ENCODE results near the gene SEMA3F. TPM values are rescaled to one million over a fixed set of nuclear protein-coding genes. Genes with fewer than 3 reads are reported as not detected.

Gene SEMA3F
- total RNA-seq, 2 donors from 2014 or later = 25.5 to 35.1 TPM

- Histone ChIP-seq H3K4me1 (ENCODE audit: control insufficient read depth in 1 of 2, low read depth in 2 of 2) (no peaks in the 10 kb centered on the region), H3K27me3 (replicated peaks; ENCODE audit: insufficient read depth) (no peaks in the 10 kb centered on the region), H3K4me3 (no peak overlapping the region), H3K27ac (no peak overlapping the region), H3K36me3 (peaks cover 5% of the 10 kb centered on the region), H3K9me3 (no peaks in the 10 kb centered on the region)
- TF ChIP-seq, protein P1, sequence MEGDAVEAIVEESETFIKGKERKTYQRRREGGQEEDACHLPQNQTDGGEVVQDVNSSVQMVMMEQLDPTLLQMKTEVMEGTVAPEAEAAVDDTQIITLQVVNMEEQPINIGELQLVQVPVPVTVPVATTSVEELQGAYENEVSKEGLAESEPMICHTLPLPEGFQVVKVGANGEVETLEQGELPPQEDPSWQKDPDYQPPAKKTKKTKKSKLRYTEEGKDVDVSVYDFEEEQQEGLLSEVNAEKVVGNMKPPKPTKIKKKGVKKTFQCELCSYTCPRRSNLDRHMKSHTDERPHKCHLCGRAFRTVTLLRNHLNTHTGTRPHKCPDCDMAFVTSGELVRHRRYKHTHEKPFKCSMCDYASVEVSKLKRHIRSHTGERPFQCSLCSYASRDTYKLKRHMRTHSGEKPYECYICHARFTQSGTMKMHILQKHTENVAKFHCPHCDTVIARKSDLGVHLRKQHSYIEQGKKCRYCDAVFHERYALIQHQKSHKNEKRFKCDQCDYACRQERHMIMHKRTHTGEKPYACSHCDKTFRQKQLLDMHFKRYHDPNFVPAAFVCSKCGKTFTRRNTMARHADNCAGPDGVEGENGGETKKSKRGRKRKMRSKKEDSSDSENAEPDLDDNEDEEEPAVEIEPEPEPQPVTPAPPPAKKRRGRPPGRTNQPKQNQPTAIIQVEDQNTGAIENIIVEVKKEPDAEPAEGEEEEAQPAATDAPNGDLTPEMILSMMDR (IDR thresholded peaks at IDR 0.05) = no peak
- ATAC-seq (ENCODE audit: insufficient number of reproducible peaks, low FRiP score, low read depth) = no peak
- no peak for DNase-seq (ENCODE audit: low spot score)
These were observed 28.6 kb downstream of the SEMA3F start for GRCh38 chr3:50183755-50184154.

GRCh38 chr3:50184242-50184978, 29.3 kb downstream of the SEMA3F start:
- Histone ChIP-seq H3K27ac (no peak overlapping the region), H3K27me3 (replicated peaks; ENCODE audit: insufficient read depth) (no peaks in the 10 kb centered on the region), H3K4me3 (no peak overlapping the region), H3K4me1 (ENCODE audit: control insufficient read depth in 1 of 2, low read depth in 2 of 2) (peaks cover 0 to 4% of the 10 kb centered on the region in 2 donors), H3K36me3 (peaks cover 5% of the 10 kb centered on the region), H3K9me3 (no peaks in the 10 kb centered on the region)
- DNase-seq (ENCODE audit: low spot score) (no peak), ATAC-seq (ENCODE audit: insufficient number of reproducible peaks, low FRiP score, low read depth) (no peak)
- TF ChIP-seq, protein P1 (IDR thresholded peaks at IDR 0.05) = no peak

DNA sequence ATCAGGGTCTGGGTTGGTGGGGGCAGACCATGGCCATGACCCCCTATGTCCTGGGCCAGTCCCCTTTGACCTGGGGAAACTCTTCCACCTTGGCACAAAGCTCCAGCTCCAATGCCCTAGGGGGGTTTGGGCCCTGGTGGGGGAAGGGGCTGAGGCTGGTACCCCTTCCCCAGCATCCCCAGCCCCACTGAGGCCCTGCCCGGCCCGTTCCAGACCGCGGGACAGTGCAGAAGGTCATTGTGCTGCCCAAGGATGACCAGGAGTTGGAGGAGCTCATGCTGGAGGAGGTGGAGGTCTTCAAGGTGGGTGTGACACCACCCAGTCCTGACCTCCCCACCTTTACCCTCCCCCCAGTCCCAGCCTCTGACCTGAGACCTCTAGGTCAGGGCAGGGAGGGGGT, 30.1 kb downstream of the SEMA3F start:
- H3K4me1 ChIP-seq (ENCODE audit: control insufficient read depth in 1 of 2, low read depth in 2 of 2) = peaks cover 0 to 4% of the 10 kb centered on the region in 2 donors
- H3K27me3 ChIP-seq (replicated peaks; ENCODE audit: insufficient read depth) = no peaks in the 10 kb centered on the region
- DNase-seq (ENCODE audit: low spot score) (no peak), ATAC-seq (ENCODE audit: insufficient number of reproducible peaks, low FRiP score, low read depth) (no peak)
- H3K27ac ChIP-seq = no peak overlapping the region
- H3K4me3 ChIP-seq = no peak overlapping the region
- no peaks in the 10 kb centered on the region for H3K9me3 ChIP-seq
- peaks cover 5% of the 10 kb centered on the region for H3K36me3 ChIP-seq
- TF ChIP-seq, protein P1 (IDR thresholded peaks at IDR 0.05) = no peak

GRCh38 chr3:50186096-50186495, 31.0 kb downstream of the SEMA3F start:
- Histone ChIP-seq H3K4me1 (ENCODE audit: control insufficient read depth in 1 of 2, low read depth in 2 of 2) (peaks cover 0 to 4% of the 10 kb centered on the region in 2 donors), H3K27me3 (replicated peaks; ENCODE audit: insufficient read depth) (no peaks in the 10 kb centered on the region), H3K4me3 (no peak overlapping the region), H3K9me3 (no peaks in the 10 kb centered on the region), H3K36me3 (peaks cover 5% of the 10 kb centered on the region), H3K27ac (no peak overlapping the region)
- no peak for DNase-seq (ENCODE audit: low spot score)
- no peak for ATAC-seq (ENCODE audit: insufficient number of reproducible peaks, low FRiP score, low read depth)
- TF ChIP-seq, protein P1 (IDR thresholded peaks at IDR 0.05) = no peak

DNA sequence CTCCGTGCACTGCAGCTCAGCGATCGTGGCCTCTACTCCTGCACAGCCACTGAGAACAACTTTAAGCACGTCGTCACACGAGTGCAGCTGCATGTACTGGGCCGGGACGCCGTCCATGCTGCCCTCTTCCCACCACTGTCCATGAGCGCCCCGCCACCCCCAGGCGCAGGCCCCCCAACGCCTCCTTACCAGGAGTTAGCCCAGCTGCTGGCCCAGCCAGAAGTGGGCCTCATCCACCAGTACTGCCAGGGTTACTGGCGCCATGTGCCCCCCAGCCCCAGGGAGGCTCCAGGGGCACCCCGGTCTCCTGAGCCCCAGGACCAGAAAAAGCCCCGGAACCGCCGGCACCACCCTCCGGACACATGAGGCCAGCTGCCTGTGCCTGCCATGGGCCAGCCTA, 32.6 kb downstream of the SEMA3F start:
- ATAC-seq (ENCODE audit: insufficient number of reproducible peaks, low FRiP score, low read depth) = no peak
- H3K4me1 ChIP-seq (ENCODE audit: control insufficient read depth in 1 of 2, low read depth in 2 of 2) = peaks cover 0 to 4% of the 10 kb centered on the region in 2 donors
- no peak overlapping the region for H3K27ac ChIP-seq
- no peaks in the 10 kb centered on the region for H3K27me3 ChIP-seq (replicated peaks; ENCODE audit: insufficient read depth)
- TF ChIP-seq, protein P1 (IDR thresholded peaks at IDR 0.05) = no peak
- DNase-seq (ENCODE audit: low spot score) = no peak
- no peaks in the 10 kb centered on the region for H3K9me3 ChIP-seq
- H3K36me3 ChIP-seq = peaks cover 3% of the 10 kb centered on the region
- no peak overlapping the region for H3K4me3 ChIP-seq
